ENCODE measurements around the gene DPP6. TPM values are rescaled to one million over a fixed set of nuclear protein-coding genes. Genes with fewer than 3 reads are reported as not detected.

The DPP6 gene
- total RNA-seq, 2 experiments from 2014 or later: not detected

DNA sequence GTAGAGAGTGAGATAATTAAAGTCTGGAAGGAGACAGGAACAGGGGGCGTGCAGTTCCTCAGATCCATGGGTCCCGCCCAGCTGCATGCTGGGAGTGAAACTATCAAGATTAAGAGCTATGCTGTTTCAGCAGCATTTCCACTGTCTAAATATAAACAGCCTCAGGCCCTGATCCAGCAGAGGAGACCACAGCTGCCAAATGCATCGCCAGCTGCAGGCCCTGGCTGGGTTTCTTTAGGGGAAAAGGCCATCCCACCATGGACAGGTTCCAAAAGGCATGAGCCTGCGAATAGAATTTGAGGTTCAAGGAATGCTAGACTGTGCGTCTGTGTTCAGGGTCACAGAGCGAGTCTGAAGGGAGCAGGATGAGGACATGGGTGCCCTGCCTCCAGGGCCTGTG is 539.3 kb downstream of the DPP6 start:
- H3K79me2 ChIP-seq (ENCODE audit: insufficient read depth, low read depth, low read length): no peaks in the 10 kb centered on the region
- intact Hi-C loops (cut with micrococcal nuclease; ENCODE audit: unreplicated experiment): no loop called here
- no peaks in the 10 kb centered on the region for H3K9me3 ChIP-seq (ENCODE audit: low read length)
- BruUV-seq (replicated peaks): no TSS peak
- no peaks in the 10 kb centered on the region for H3K36me3 ChIP-seq (ENCODE audit: insufficient read depth, low read length)
- H2AFZ ChIP-seq (ENCODE audit: low read length): no peak overlapping the region
- H4K20me1 ChIP-seq (ENCODE audit: insufficient read depth, low read length): no peaks in the 10 kb centered on the region
- ChIA-PET POLR2A (interaction anchor here (0.5 kb wide), 1 partner anchor 903 kb away, joined by 4 read pairs; no protein-coding TSS in a partner anchor), CTCF (ENCODE audit: unreplicated experiment) (no interaction called here)
- DNase-seq (ENCODE audit: low spot score): no peak
- H3K4me2 ChIP-seq (ENCODE audit: low read length): no peak overlapping the region
- no peaks in the 10 kb centered on the region for H3K9me2 ChIP-seq (ENCODE audit: insufficient read depth, low read length)
- no peak overlapping the region for H3K27ac ChIP-seq (ENCODE audit: low read depth, low read length, poor library complexity, severe bottlenecking)
- TF ChIP-seq, protein P1, sequence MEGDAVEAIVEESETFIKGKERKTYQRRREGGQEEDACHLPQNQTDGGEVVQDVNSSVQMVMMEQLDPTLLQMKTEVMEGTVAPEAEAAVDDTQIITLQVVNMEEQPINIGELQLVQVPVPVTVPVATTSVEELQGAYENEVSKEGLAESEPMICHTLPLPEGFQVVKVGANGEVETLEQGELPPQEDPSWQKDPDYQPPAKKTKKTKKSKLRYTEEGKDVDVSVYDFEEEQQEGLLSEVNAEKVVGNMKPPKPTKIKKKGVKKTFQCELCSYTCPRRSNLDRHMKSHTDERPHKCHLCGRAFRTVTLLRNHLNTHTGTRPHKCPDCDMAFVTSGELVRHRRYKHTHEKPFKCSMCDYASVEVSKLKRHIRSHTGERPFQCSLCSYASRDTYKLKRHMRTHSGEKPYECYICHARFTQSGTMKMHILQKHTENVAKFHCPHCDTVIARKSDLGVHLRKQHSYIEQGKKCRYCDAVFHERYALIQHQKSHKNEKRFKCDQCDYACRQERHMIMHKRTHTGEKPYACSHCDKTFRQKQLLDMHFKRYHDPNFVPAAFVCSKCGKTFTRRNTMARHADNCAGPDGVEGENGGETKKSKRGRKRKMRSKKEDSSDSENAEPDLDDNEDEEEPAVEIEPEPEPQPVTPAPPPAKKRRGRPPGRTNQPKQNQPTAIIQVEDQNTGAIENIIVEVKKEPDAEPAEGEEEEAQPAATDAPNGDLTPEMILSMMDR (conservative IDR thresholded peaks at IDR 0.05; ENCODE audit: low read length): no peak
- no peak for TF ChIP-seq EZH2phosphoT487 (IDR thresholded peaks at IDR 0.05; ENCODE audit: borderline replicate concordance, low read depth, low read length)
- no peak overlapping the region for H3K4me3 ChIP-seq (ENCODE audit: low read depth, low read length, poor library complexity, severe bottlenecking)
- no peaks in the 10 kb centered on the region for H3K4me1 ChIP-seq (ENCODE audit: insufficient read depth, low read length, poor library complexity, severe bottlenecking)

DNA sequence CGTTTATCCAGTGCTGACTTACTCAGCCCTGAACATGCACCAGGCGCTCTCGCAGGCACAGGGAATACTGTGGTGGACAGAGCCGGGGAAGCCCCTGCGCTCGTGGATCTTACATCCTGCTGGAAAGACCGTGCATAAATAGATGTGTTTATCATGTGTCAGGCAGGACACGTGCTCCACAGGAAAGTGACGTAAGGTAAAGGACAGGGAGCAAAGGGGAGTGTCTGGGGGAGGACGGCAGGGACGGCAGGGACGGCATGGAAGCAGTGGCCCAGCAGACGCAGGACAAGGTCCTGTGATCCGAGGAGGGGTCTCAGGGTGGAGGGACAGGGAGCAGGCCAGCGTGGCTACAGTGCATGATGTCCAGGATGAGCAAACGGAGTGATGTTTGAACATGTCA is 540.2 kb downstream of the DPP6 start:
- ChIA-PET CTCF (ENCODE audit: unreplicated experiment) (no interaction called here), POLR2A (no interaction called here)
- H3K27ac ChIP-seq (ENCODE audit: low read depth, low read length, poor library complexity, severe bottlenecking): no peak overlapping the region
- TF ChIP-seq EZH2phosphoT487 (IDR thresholded peaks at IDR 0.05; ENCODE audit: borderline replicate concordance, low read depth, low read length): no peak
- TF ChIP-seq, protein P1 (conservative IDR thresholded peaks at IDR 0.05; ENCODE audit: low read length): no peak
- H3K9me3 ChIP-seq (ENCODE audit: low read length): no peaks in the 10 kb centered on the region
- no peaks in the 10 kb centered on the region for H3K4me1 ChIP-seq (ENCODE audit: insufficient read depth, low read length, poor library complexity, severe bottlenecking)
- H4K20me1 ChIP-seq (ENCODE audit: insufficient read depth, low read length): no peaks in the 10 kb centered on the region
- no peak overlapping the region for H3K4me3 ChIP-seq (ENCODE audit: low read depth, low read length, poor library complexity, severe bottlenecking)
- intact Hi-C loops (cut with micrococcal nuclease; ENCODE audit: unreplicated experiment): no loop called here
- H2AFZ ChIP-seq (ENCODE audit: low read length): no peak overlapping the region
- H3K79me2 ChIP-seq (ENCODE audit: insufficient read depth, low read depth, low read length): no peaks in the 10 kb centered on the region
- no peak overlapping the region for H3K4me2 ChIP-seq (ENCODE audit: low read length)
- no peaks in the 10 kb centered on the region for H3K36me3 ChIP-seq (ENCODE audit: insufficient read depth, low read length)
- DNase-seq (ENCODE audit: low spot score): no peak
- no peaks in the 10 kb centered on the region for H3K9me2 ChIP-seq (ENCODE audit: insufficient read depth, low read length)
- no TSS peak for BruUV-seq (replicated peaks)

DNA sequence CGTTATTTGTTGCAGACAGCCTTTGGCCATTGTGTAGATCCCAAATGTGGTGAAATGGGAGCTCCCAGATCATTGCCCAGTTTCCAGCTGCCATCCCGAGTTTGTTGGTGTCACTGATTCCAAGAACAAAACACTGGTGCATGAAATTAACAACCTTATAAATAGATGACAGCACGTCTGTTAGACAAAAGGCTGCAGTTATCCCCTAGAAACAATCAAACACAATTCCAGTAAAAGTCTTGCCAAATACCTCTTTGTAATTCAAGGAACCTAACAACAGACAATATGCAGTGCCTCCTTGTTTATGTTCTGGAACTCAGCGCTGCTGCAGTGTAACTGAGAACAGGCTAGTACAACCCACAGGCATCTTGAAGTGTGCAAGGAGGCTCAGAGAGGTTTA is 546.2 kb downstream of the DPP6 start:
- no peak overlapping the region for H3K4me2 ChIP-seq (ENCODE audit: low read length)
- H3K79me2 ChIP-seq (ENCODE audit: insufficient read depth, low read depth, low read length): no peaks in the 10 kb centered on the region
- H4K20me1 ChIP-seq (ENCODE audit: insufficient read depth, low read length): no peaks in the 10 kb centered on the region
- H3K36me3 ChIP-seq (ENCODE audit: insufficient read depth, low read length): no peaks in the 10 kb centered on the region
- H3K9me3 ChIP-seq (ENCODE audit: low read length): no peaks in the 10 kb centered on the region
- ChIA-PET POLR2A (no interaction called here), CTCF (ENCODE audit: unreplicated experiment) (no interaction called here)
- H3K27ac ChIP-seq (ENCODE audit: low read depth, low read length, poor library complexity, severe bottlenecking): no peak overlapping the region
- H3K4me1 ChIP-seq (ENCODE audit: insufficient read depth, low read length, poor library complexity, severe bottlenecking): no peaks in the 10 kb centered on the region
- DNase-seq (ENCODE audit: low spot score): no peak
- H3K9me2 ChIP-seq (ENCODE audit: insufficient read depth, low read length): no peaks in the 10 kb centered on the region
- TF ChIP-seq, protein P1 (conservative IDR thresholded peaks at IDR 0.05; ENCODE audit: low read length): no peak
- no peak for TF ChIP-seq EZH2phosphoT487 (IDR thresholded peaks at IDR 0.05; ENCODE audit: borderline replicate concordance, low read depth, low read length)
- H3K4me3 ChIP-seq (ENCODE audit: low read depth, low read length, poor library complexity, severe bottlenecking): no peak overlapping the region
- intact Hi-C loops (cut with micrococcal nuclease; ENCODE audit: unreplicated experiment): no loop called here
- BruUV-seq (replicated peaks): no TSS peak
- no peak overlapping the region for H2AFZ ChIP-seq (ENCODE audit: low read length)
